ENCODE data around the gene TCAF1.
"Not testable (repeated sequence)": the region's sequence is repeated elsewhere in the genome, so short reads cannot be mapped to it uniquely, and the experiment has no call there.

GRCh38 chr7:143806664-143807071, 95.3 kb downstream of the TCAF1 start:
- not testable (repeated sequence) for TF ChIP-seq CTCF (IDR thresholded peaks at IDR 0.05); EZH2 (IDR thresholded peaks at IDR 0.05; ENCODE audit: borderline replicate concordance, insufficient read depth, low read depth, low read length, poor library complexity, severe bottlenecking)
